HG03575 (cell line): ENCODE data around the gene TMCO4.
"Not testable (repeated sequence)": the region's sequence is repeated elsewhere in the genome, so short reads cannot be mapped to it uniquely, and the experiment has no call there.

Experiments
- ATAC-seq: cut with Tn5 transposase; IDR thresholded peaks from one replicate; pipeline ENCODE4 v1.9.1; 2021; ENCODE audit not compliant: unreplicated experiment, insufficient number of reproducible peaks, low FRiP score; ENCODE audit errors: extremely low read depth

Gene TMCO4

GRCh38 chr1:19654386-19654785, 145.3 kb downstream of the TMCO4 start:
- ATAC-seq, result no peak

- no peak for ATAC-seq
Measured at GRCh38 chr1:19651141-19651737, 148.5 kb downstream of the TMCO4 start.

GRCh38 chr1:19650416-19651140, 149.1 kb downstream of the TMCO4 start:
- ATAC-seq, result no peak

GRCh38 chr1:19648689-19649088, 151.0 kb downstream of the TMCO4 start:
- no peak for ATAC-seq

GRCh38 chr1:19648239-19648638, 151.5 kb downstream of the TMCO4 start:
- no peak for ATAC-seq

- no peak for ATAC-seq
Measured at GRCh38 chr1:19647643-19648042, 152.1 kb downstream of the TMCO4 start.

GRCh38 chr1:19646377-19647319, 153.1 kb downstream of the TMCO4 start:
- no peak for ATAC-seq

- ATAC-seq, result no peak
Measured at GRCh38 chr1:19645411-19646251, 154.1 kb downstream of the TMCO4 start.

- ATAC-seq, result no peak
Measured at GRCh38 chr1:19644681-19645410, 154.9 kb downstream of the TMCO4 start.

- no peak for ATAC-seq
Measured at GRCh38 chr1:19644395-19644680, 155.4 kb downstream of the TMCO4 start.

GRCh38 chr1:19643602-19644394, 155.9 kb downstream of the TMCO4 start, which contains the start of gene NBL1:
Gene NBL1, plus strand, starts transcription at chr1:19644311. Its CDS starts 10,720 bp downstream, at chr1:19655031.
- no peak for ATAC-seq

- ATAC-seq, result no peak
Measured at GRCh38 chr1:19643121-19643520, 156.6 kb downstream of the TMCO4 start.

GRCh38 chr1:19640363-19641316, 159.1 kb downstream of the TMCO4 start:
- ATAC-seq, result no peak

GRCh38 chr1:19639999-19640362, 159.7 kb downstream of the TMCO4 start:
- ATAC-seq, result no peak

GRCh38 chr1:19639228-19639627, 160.5 kb downstream of the TMCO4 start:
- not testable (repeated sequence) for ATAC-seq

- ATAC-seq, result no peak
Measured at GRCh38 chr1:19637606-19638005, 162.1 kb downstream of the TMCO4 start.

- not testable (repeated sequence) for ATAC-seq
Measured at GRCh38 chr1:19636749-19637148, 163.0 kb downstream of the TMCO4 start.
